Endothelial cell of umbilical vein (primary cell): ENCODE results near the gene ATP10A. TPM values are rescaled to one million over a fixed set of nuclear protein-coding genes. Genes with fewer than 3 reads are reported as not detected.

Source experiments
- BruUV-seq: library from RNA; stranded (reverse); fragments of 400-500 nt; replicated peaks from 2 replicates; lab custom pipeline; 2021; lab: Mats Ljungman, UMichigan
- CTCF ChIA-PET: fragments of 300-600, 350-600 bp; sonication (Branson Sonifier 250); formaldehyde crosslinking; loops from one replicate; lab custom pipeline; 2021; ENCODE audit warnings: antibody characterized with exemption, inconsistent platforms; lab: Charles Lee
- POLR2A ChIA-PET: fragments of 300-600, 350-600 bp; sonication (Branson Sonifier 250); formaldehyde crosslinking; loops from one replicate; lab custom pipeline; 2021; ENCODE audit warnings: antibody characterized with exemption, inconsistent platforms; lab: Charles Lee
- DNase-seq: peaks from one replicate; pipeline ENCODE4 v3.0.0-alpha.2; 2011; ENCODE audit warnings: low read depth, low spot score
- FAIRE-seq: peaks from 2 replicates; lab custom pipeline; 2011; peaks lifted over from hg19 to GRCh38; lab: Jason Lieb, UNC
- H2AFZ ChIP-seq: 2 replicates; pipeline ENCODE4 v1.6.0; 2012; ENCODE audit warnings: low read depth, low read length, control low read depth, inconsistent platforms
- H3K27ac ChIP-seq: 2 replicates; pipeline ENCODE4 v1.5.1; 2011; ENCODE audit warnings: low read depth, mild to moderate bottlenecking, control low read depth, low read length, moderate library complexity; ENCODE audit not compliant: insufficient read depth
- H3K27me3 ChIP-seq, 2 experiments: 2 replicates each; pipeline versions ENCODE4 v1.6.0 to v1.6.1; 2011; ENCODE audit warnings: low read length in 2 of 2, mixed read lengths in 1 of 2; ENCODE audit not compliant: control insufficient read depth in 2 of 2, insufficient read depth in 2 of 2
- H3K36me3 ChIP-seq, 2 experiments: 2 replicates in 1 of 2; 3 replicates in 1 of 2; pipeline ENCODE4 v1.5.1; 2011; ENCODE audit warnings: low read length in 2 of 2, mild to moderate bottlenecking in 1 of 2, moderate library complexity in 1 of 2; ENCODE audit not compliant: control insufficient read depth in 2 of 2, insufficient read depth in 2 of 2; ENCODE audit errors: extremely low read depth in 1 of 2
- H3K4me1 ChIP-seq: 3 replicates; pipeline ENCODE4 v1.5.1; 2011; ENCODE audit warnings: mild to moderate bottlenecking, low read length; ENCODE audit not compliant: control insufficient read depth, insufficient read depth; ENCODE audit errors: extremely low read depth
- H3K4me2 ChIP-seq: 2 replicates; pipeline ENCODE4 v1.6.1; 2011; ENCODE audit warnings: low read length, control low read depth, mixed read lengths; ENCODE audit not compliant: insufficient read depth
- H3K4me3 ChIP-seq, 3 experiments: fragments of 200-600 bp in 1 of 3; sonication (generic), shearing (Covaris generic) in 1 of 3; replicated peaks in 1 of 3; 2 replicates each; pipeline ENCODE4 v1.5.1; 2011 to 2016; ENCODE audit warnings: control low read depth in 3 of 3, low read length in 3 of 3, mild to moderate bottlenecking in 2 of 3, inconsistent platforms in 1 of 3, low read depth in 1 of 3, moderate library complexity in 1 of 3; ENCODE audit not compliant: insufficient read depth in 1 of 3
- H3K79me2 ChIP-seq: 2 replicates; pipeline ENCODE4 v1.6.0; 2012; ENCODE audit warnings: low read length, inconsistent platforms; ENCODE audit not compliant: control insufficient read depth, insufficient read depth
- H3K9ac ChIP-seq: replicated peaks from 2 replicates; pipeline ENCODE3; 2011; ENCODE audit warnings: low read length, control low read depth; ENCODE audit not compliant: insufficient read depth; ENCODE audit errors: extremely low read depth
- H3K9me1 ChIP-seq: replicated peaks from 3 replicates; pipeline ENCODE4 v1.6.0; 2011; ENCODE audit warnings: mild to moderate bottlenecking, low read length; ENCODE audit not compliant: control insufficient read depth, insufficient read depth; ENCODE audit errors: extremely low read depth
- H3K9me3 ChIP-seq: replicated peaks from 2 replicates; pipeline ENCODE4 v1.5.1; 2012; ENCODE audit warnings: low read length, inconsistent platforms; ENCODE audit not compliant: control insufficient read depth, insufficient read depth
- H4K20me1 ChIP-seq: replicated peaks from 2 replicates; pipeline ENCODE3; 2011; ENCODE audit warnings: mild to moderate bottlenecking, low read length; ENCODE audit not compliant: control insufficient read depth, insufficient read depth; ENCODE audit errors: extremely low read depth
- CTCF ChIP-seq, 2 donors: IDR thresholded peaks; 1 replicate in 1 of 2; 2 replicates in 1 of 2; pipeline ENCODE4 v1.5.1; 2011; ENCODE audit warnings: low read length in 2 of 2, mild to moderate bottlenecking in 2 of 2, moderate library complexity in 2 of 2, control low read depth in 1 of 2, inconsistent platforms in 1 of 2, low read depth in 1 of 2; ENCODE audit not compliant: insufficient read depth in 1 of 2; ENCODE audit errors: extremely low read depth in 1 of 2
- EZH2 ChIP-seq: IDR thresholded peaks from 2 replicates; pipeline ENCODE4 v1.6.1; 2012; ENCODE audit warnings: borderline replicate concordance, low read depth, mild to moderate bottlenecking, moderate library complexity, low read length, inconsistent platforms; ENCODE audit not compliant: severe bottlenecking
- FOS ChIP-seq: IDR thresholded peaks from 2 replicates; pipeline ENCODE4 v1.6.1; 2011; ENCODE audit warnings: mild to moderate bottlenecking, low read length, moderate library complexity, borderline replicate concordance; ENCODE audit not compliant: insufficient read depth
- GATA2 ChIP-seq: IDR thresholded peaks from 2 replicates; pipeline ENCODE4 v1.7.0; 2011; ENCODE audit warnings: low read depth, mild to moderate bottlenecking, moderate library complexity, mixed read lengths, low read length; ENCODE audit not compliant: insufficient read length, insufficient read depth
- JUN ChIP-seq: IDR thresholded peaks from 2 replicates; pipeline ENCODE4 v1.6.1; 2011; ENCODE audit warnings: borderline replicate concordance, low read depth; ENCODE audit not compliant: insufficient read length, insufficient read depth
- MAX ChIP-seq: IDR thresholded peaks from 2 replicates; pipeline ENCODE4 v1.6.1; 2011; ENCODE audit not compliant: insufficient read depth, insufficient read length
- MYC ChIP-seq: IDR thresholded peaks from one replicate; pipeline ENCODE4 v1.6.1; 2011; ENCODE audit warnings: mild to moderate bottlenecking, low read depth, low read length
- POLR2A ChIP-seq: IDR thresholded peaks from 2 replicates; pipeline ENCODE4 v1.6.1; 2012; ENCODE audit warnings: low read depth, mild to moderate bottlenecking, control low read depth, low read length
- POLR2AphosphoS5 ChIP-seq: IDR thresholded peaks from 2 replicates; pipeline ENCODE4 v1.6.1; 2012; ENCODE audit warnings: low read depth, mild to moderate bottlenecking, control low read depth, low read length, moderate library complexity; ENCODE audit not compliant: insufficient read depth
- dilution Hi-C: fragments of 300-500 bp; cut with MboI; formaldehyde crosslinking; loops from one replicate; pipeline ENCODE4 v1.15.0; 2019; ENCODE audit warnings: low sequenced_read_pairs; ENCODE audit not compliant: extremely low pct_ligation_motif_present
- intact Hi-C: fragments of 100-400 bp; cut with micrococcal nuclease; formaldehyde crosslinking; loops from one replicate; pipeline ENCODE4 v1.10.0; 2022
- polyA plus RNA-seq, 4 experiments: library from polyadenylated mRNA; depleted of rRNA in 3 of 4; stranded (reverse) in 3 of 4; unstranded in 1 of 4; fragments of >200 nt; gene quantifications; 2 replicates each; pipeline versions ENCODE4 v1.2.1 to v1.2.3, GENCODE V29; 2011 to 2012; ENCODE audit warnings: missing spikeins in 1 of 4
- total RNA-seq: library from RNA; stranded (reverse); gene quantifications from 2 replicates; pipeline ENCODE4 v1.2.3, GENCODE V29; 2021

ATP10A gene
- total and polyA plus RNA-seq, 2 donors (not counting 3 experiments of a cell fraction or from before 2014, with no cell fraction given), result not detected

- no peak overlapping the region for H3K27ac ChIP-seq
- no peak for DNase-seq
- no peaks in the 10 kb centered on the region for H3K27me3 ChIP-seq
- no peaks in the 10 kb centered on the region for H3K79me2 ChIP-seq
- no peaks in the 10 kb centered on the region for H3K4me1 ChIP-seq
- CTCF ChIA-PET, result no interaction called here
- no peak overlapping the region for H3K4me3 ChIP-seq
- no peak overlapping the region for H3K4me2 ChIP-seq
- no peak overlapping the region for H2AFZ ChIP-seq
- intact Hi-C loops, result loop anchor here (10.0 kb wide), 1 partner anchor 45 kb away; no protein-coding TSS in a partner anchor
- TF ChIP-seq EZH2 (no peak), MYC (no peak)
- H3K36me3 ChIP-seq, result no peaks in the 10 kb centered on the region
- no peak overlapping the region for H3K9ac ChIP-seq
- dilution Hi-C loops, result no loop called here
- BruUV-seq, result no TSS peak
- no peaks in the 10 kb centered on the region for H3K9me1 ChIP-seq
- H4K20me1 ChIP-seq, result no peaks in the 10 kb centered on the region
- H3K9me3 ChIP-seq, result no peaks in the 10 kb centered on the region
- FAIRE-seq, result no peak
- POLR2A ChIA-PET, result no interaction called here
These were observed 3.1 kb downstream of the ATP10A start for GRCh38 chr15:25859838-25860645.

GRCh38 chr15:25858952-25859760 lies 4.0 kb downstream of the ATP10A start:
- H3K9ac ChIP-seq, result no peak overlapping the region
- no peaks in the 10 kb centered on the region for H3K79me2 ChIP-seq
- intact Hi-C loops, result no loop called here
- H3K4me2 ChIP-seq, result no peak overlapping the region
- H3K9me1 ChIP-seq, result no peaks in the 10 kb centered on the region
- H3K36me3 ChIP-seq, result no peaks in the 10 kb centered on the region
- BruUV-seq, result no TSS peak
- CTCF ChIA-PET, result no interaction called here
- TF ChIP-seq MAX (no peak), POLR2A (no peak), MYC (no peak), EZH2 (no peak), CTCF (IDR thresholded peaks at IDR 0.05; ENCODE audit: extremely low read depth in 1 of 2, insufficient read depth in 1 of 2, low read depth in 1 of 2, low read length in 2 of 2) (no peak), JUN (no peak), POLR2AphosphoS5 (no peak), FOS (no peak), GATA2 (no peak)
- H3K4me3 ChIP-seq, result no peak overlapping the region
- H3K9me3 ChIP-seq, result no peaks in the 10 kb centered on the region
- no peak for DNase-seq
- dilution Hi-C loops, result no loop called here
- no peak for FAIRE-seq
- POLR2A ChIA-PET, result no interaction called here
- no peak overlapping the region for H2AFZ ChIP-seq
- no peaks in the 10 kb centered on the region for H3K27me3 ChIP-seq
- H3K27ac ChIP-seq, result no peak overlapping the region
- no peaks in the 10 kb centered on the region for H3K4me1 ChIP-seq
- no peaks in the 10 kb centered on the region for H4K20me1 ChIP-seq
